KMS-11 (cell line): ENCODE results near the gene CFAP161.

Experiments
- H2AFZ ChIP-seq: fragments of 200-600 bp; sonication (generic); 2 replicates; pipeline ENCODE4 v1.6.1; 2016; ENCODE audit warnings: antibody characterized with exemption, mixed run types, low read depth
- H3K27ac ChIP-seq: fragments of 200-600 bp; sonication (generic); 2 replicates; pipeline ENCODE4 v1.6.1; 2016; ENCODE audit warnings: mild to moderate bottlenecking, mixed run types
- H3K27me3 ChIP-seq: fragments of 200-600 bp; sonication (generic); 2 replicates; pipeline ENCODE4 v1.6.1; 2017; ENCODE audit warnings: mild to moderate bottlenecking, low read depth, mixed run types, moderate library complexity; ENCODE audit not compliant: insufficient read depth
- H3K36me3 ChIP-seq: fragments of 200-600 bp; sonication (generic); 2 replicates; pipeline ENCODE4 v1.6.1; 2017; ENCODE audit warnings: mild to moderate bottlenecking, mixed run types; ENCODE audit not compliant: insufficient read depth
- H3K4me1 ChIP-seq: fragments of 200-600 bp; sonication (generic); 2 replicates; pipeline ENCODE4 v1.6.1; 2016; ENCODE audit warnings: mild to moderate bottlenecking, low read depth, mixed run types; ENCODE audit not compliant: poor library complexity, severe bottlenecking
- H3K4me2 ChIP-seq: fragments of 200-600 bp; sonication (generic); 2 replicates; pipeline ENCODE4 v1.7.0; 2016; ENCODE audit warnings: mild to moderate bottlenecking, mixed run types
- H3K4me3 ChIP-seq: fragments of 200-600 bp; sonication (generic); IDR thresholded peaks from 2 replicates; pipeline ENCODE4 v1.6.1; 2017; ENCODE audit warnings: low read depth, low read length, mixed read lengths; ENCODE audit not compliant: insufficient read depth
- H3K79me2 ChIP-seq: fragments of 200-600 bp; sonication (generic); 2 replicates; pipeline ENCODE4 v1.6.1; 2016; ENCODE audit warnings: low read depth, mixed run types; ENCODE audit not compliant: insufficient read depth
- H3K9ac ChIP-seq: fragments of 200-600 bp; sonication (generic); 2 replicates; pipeline ENCODE4 v1.6.1; 2016; ENCODE audit warnings: mild to moderate bottlenecking, mixed run types
- H4K20me1 ChIP-seq: fragments of 200-600 bp; sonication (generic); 2 replicates; pipeline ENCODE4 v1.6.1; 2016; ENCODE audit warnings: mild to moderate bottlenecking, mixed run types; ENCODE audit not compliant: insufficient read depth
- CTCF ChIP-seq: fragments of 200-600 bp; sonication (generic); conservative IDR thresholded peaks from 2 replicates; pipeline ENCODE4 v1.6.1; 2017; ENCODE audit warnings: low read depth, mild to moderate bottlenecking, antibody characterized with exemption, low read length, moderate library complexity, mixed read lengths

CFAP161 gene

DNA sequence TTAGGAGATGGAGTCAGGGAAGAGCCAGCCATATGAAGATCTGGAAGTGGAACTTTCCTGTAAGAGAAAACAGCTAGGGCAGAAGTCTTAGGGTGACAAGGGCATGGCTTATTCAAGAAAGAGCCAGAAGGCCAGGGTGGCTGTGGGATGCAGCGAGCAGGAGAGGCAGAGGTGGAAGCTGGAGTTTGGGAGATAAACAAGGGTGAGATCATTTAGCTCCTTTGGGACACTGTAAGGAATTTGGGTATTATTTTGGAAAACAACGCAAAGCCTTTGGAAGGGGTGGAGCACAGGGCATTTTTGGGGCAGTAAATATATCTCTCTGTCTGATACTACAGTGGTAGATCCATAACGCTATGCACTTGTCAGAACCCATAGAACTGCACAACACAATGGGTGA lies 57.6 kb downstream of the CFAP161 start:
- Histone ChIP-seq H4K20me1 (no peaks in the 10 kb centered on the region), H3K9ac (no peak overlapping the region), H3K4me3 (no peak overlapping the region), H2AFZ (no peak overlapping the region), H3K79me2 (no peaks in the 10 kb centered on the region), H3K27ac (no peak overlapping the region), H3K27me3 (no peaks in the 10 kb centered on the region), H3K36me3 (no peaks in the 10 kb centered on the region), H3K4me1 (no peaks in the 10 kb centered on the region), H3K4me2 (no peak overlapping the region)
- no peak for TF ChIP-seq CTCF

DNA sequence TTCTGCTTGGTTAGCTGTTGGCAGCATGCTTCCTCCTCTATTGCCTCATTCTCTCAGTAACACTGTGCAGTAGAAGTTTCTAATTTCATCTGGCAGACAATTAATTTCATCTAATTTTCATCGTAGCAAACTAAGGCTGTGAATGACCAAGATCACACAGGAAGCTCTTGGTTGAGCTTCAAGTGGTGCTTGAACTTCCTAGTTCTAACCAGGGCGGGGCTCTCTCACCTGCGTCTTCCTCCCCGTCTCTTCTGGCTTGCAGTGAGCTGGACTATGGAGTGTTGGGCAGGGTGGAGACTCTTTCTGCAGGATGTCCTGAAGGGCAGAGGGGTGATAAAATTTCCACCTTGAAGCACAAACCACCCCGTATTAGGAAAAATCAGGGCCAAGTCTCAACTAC lies 60.7 kb downstream of the CFAP161 start:
- Histone ChIP-seq H3K79me2 (no peaks in the 10 kb centered on the region), H3K4me1 (no peaks in the 10 kb centered on the region), H3K36me3 (no peaks in the 10 kb centered on the region), H3K27ac (no peak overlapping the region), H3K27me3 (no peaks in the 10 kb centered on the region), H3K4me3 (no peak overlapping the region), H3K4me2 (no peak overlapping the region), H3K9ac (no peak overlapping the region), H4K20me1 (no peaks in the 10 kb centered on the region), H2AFZ (no peak overlapping the region)
- no peak for TF ChIP-seq CTCF

DNA sequence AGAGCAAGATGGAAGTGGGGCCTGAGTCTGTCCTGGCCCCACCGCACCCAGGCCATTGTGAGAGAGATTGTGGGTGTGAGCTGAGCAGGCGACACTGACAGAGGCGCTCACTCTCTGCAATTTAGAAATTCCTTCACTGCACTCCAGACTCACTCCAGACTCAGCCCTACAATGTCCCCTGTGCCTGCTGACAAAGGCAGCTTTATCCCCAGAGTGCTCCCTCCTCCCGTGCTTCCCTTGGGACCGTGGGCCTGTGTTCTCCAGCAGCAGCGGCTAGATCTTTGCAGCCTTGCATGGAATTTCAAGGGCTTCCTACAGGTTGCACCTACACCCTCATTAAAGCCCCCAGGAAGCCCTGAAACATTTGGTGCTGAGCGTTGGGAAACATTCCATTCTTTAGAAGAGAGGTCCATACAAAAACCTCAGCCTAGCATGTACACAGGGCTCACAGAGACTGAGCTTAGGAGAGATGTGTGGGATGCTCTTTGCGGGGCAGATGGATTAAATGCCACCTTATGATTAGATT lies 61.3 kb downstream of the CFAP161 start:
- no peak overlapping the region for H2AFZ ChIP-seq

DNA sequence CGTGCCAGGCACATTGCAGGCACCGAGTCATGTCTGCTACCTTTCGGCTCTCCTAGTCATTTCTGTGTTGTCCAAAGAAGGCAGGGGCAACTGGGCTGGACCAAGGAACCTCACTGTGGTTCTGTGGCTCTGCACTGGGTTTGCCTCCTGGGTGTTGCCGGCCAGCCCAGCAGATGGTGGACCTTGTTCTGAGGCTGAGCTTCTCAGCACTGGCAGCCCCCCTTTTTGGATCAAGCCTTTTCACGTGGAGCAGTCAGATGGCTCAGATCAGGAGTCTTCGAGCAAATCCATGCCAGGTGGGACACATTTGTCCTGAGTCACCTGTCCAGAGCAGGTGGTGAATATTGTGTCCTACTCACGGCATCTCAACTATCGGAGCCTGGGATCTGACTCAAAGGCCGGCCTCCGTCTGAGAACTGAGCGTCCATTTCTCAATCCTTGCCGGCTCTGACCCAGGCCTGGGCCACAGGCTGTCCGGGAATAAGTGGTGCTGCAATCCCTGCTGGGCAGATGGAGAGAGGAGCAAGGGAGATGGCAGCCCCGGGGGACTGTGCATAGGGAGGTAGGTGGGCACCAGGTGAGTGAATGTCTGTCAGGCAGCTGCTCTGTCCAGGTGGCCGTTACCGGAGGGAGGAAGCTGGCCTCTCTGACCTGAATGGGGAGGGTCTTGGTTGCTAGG lies 62.6 kb downstream of the CFAP161 start, which contains the start of gene IL16:
IL16 (plus strand) TSS at position 304 of the 679 bp plus-strand sequence. CDS start 28,521 bp downstream, outside the sequence.
- Histone ChIP-seq H2AFZ (no peak within 1 kb of the TSS), H3K4me1 (no peaks in the 10 kb centered on the region), H3K4me3 (no peak within 1 kb of the TSS), H3K79me2 (no peaks in the 10 kb centered on the region), H3K27me3 (no peaks in the 10 kb centered on the region), H3K4me2 (no peak within 1 kb of the TSS), H3K27ac (no peak within 1 kb of the TSS), H4K20me1 (no peaks in the 10 kb centered on the region), H3K9ac (no peak within 1 kb of the TSS), H3K36me3 (no peaks in the 10 kb centered on the region)
- no peak for TF ChIP-seq CTCF

More for the DNA sequence above, 61.3 kb downstream of the CFAP161 start:
- TF ChIP-seq CTCF = no peak
- no peaks in the 10 kb centered on the region for H3K4me1 ChIP-seq
- H4K20me1 ChIP-seq = no peaks in the 10 kb centered on the region
- H3K4me2 ChIP-seq = no peak overlapping the region
- H3K4me3 ChIP-seq = no peak overlapping the region
- H3K27me3 ChIP-seq = no peaks in the 10 kb centered on the region
- no peaks in the 10 kb centered on the region for H3K79me2 ChIP-seq
- no peaks in the 10 kb centered on the region for H3K36me3 ChIP-seq
- no peak overlapping the region for H3K9ac ChIP-seq
- H3K27ac ChIP-seq = no peak overlapping the region
